HL-60 (cell line): ENCODE measurements around the gene SUN1.

Experiments used
- CTCF ChIP-seq: IDR thresholded peaks from one replicate; pipeline ENCODE4 v1.5.1; 2011; ENCODE audit warnings: low read length, control low read depth, inconsistent platforms; ENCODE audit not compliant: insufficient read depth
- GABPA ChIP-seq: IDR thresholded peaks from 2 replicates; pipeline ENCODE4 v1.6.1; 2012; ENCODE audit warnings: low read depth
- POLR2AphosphoS5 ChIP-seq: IDR thresholded peaks from 2 replicates; pipeline ENCODE4 v1.6.1; 2012; ENCODE audit warnings: low read depth
- REST ChIP-seq: IDR thresholded peaks from 2 replicates; pipeline ENCODE4 v1.6.1; 2012; ENCODE audit warnings: low read depth; ENCODE audit not compliant: insufficient replicate concordance
- SPI1 ChIP-seq: IDR thresholded peaks from 2 replicates; pipeline ENCODE4 v1.6.1; 2012; ENCODE audit warnings: low read depth, mild to moderate bottlenecking, borderline replicate concordance

- no peak for TF ChIP-seq CTCF
- no peak for TF ChIP-seq POLR2AphosphoS5
- no peak for TF ChIP-seq SPI1
- no peak for TF ChIP-seq REST
- no peak for TF ChIP-seq GABPA
Measured at GRCh38 chr7:816751-817671, 15.3 kb upstream of the SUN1 start.
